Spleen (tissue), 7 donors: Measurements from ENCODE around the gene MAPK14.

Source experiments
- CTCF ChIP-seq, 11 experiments: fragments of 200-600 bp in 7 of 11; fragments of 450-650 bp in 4 of 11; sonication (generic) in 4 of 11; IDR thresholded peaks in 8 of 11; conservative IDR thresholded peaks in 3 of 11; 1 replicate in 7 of 11; 2 replicates in 4 of 11; pipeline versions ENCODE4 v1.4.0 to v1.8.0; 2016 to 2021; ENCODE audit warnings: antibody characterized with exemption in 11 of 11, inconsistent platforms in 4 of 11, mild to moderate bottlenecking in 1 of 11
- POLR2A ChIP-seq, 3 donors: fragments of 450-650 bp; IDR thresholded peaks; one replicate each; pipeline ENCODE4 v1.5.1; 2017; ENCODE audit warnings: antibody characterized with exemption in 3 of 3, mild to moderate bottlenecking in 1 of 3
- POLR2AphosphoS5 ChIP-seq, 3 donors: sonication (generic); formaldehyde crosslinking; IDR thresholded peaks; one replicate each; pipeline ENCODE4 v1.5.1; 2017; ENCODE audit warnings: antibody characterized with exemption in 3 of 3
- donor health status: DM: no; HTN: no; CAD: no; lungs with moderate emphysema.
- donor health status: DM: no; HTN: no; CAD: no.
- donor health status: DM: no; HTN: no; CAD: no.

DNA sequence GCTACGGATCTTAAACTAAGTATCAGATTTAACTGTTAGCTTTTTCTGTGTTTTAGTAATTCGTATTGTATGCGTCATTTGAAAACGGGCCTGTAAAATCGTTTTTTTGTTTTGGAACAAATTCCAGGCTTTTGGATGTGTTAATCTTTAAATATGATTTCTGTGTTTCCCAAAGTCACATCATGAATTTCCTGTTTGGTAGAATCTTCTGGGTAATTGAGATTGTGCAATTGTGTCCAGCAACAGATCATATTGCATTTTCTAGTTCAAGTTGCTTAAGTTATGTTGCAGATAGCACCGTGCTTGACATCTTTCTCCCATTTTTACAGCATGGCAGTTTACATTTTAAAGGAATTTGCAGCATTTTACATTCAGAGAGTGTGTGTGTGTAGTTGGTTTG, 1.9 kb downstream of the MAPK14 start:
- TF ChIP-seq CTCF (IDR thresholded peaks at IDR 0.05 in 8 of 11, conservative IDR thresholded peaks at IDR 0.05 in 3 of 11) (no peak), POLR2A (IDR thresholded peaks at IDR 0.05) (no peak), POLR2AphosphoS5 (IDR thresholded peaks at IDR 0.05) (no peak)
